Fibroblast of upper back skin (primary cell): ENCODE measurements around the gene RHCG.

ENCODE experiments used
- DNase-seq: peaks from one replicate; pipeline ENCODE4 v3.0.0-alpha.2; 2013

Gene RHCG

GRCh38 chr15:89442671-89443307 is 53.6 kb downstream of the RHCG start:
- DNase-seq = peak; percentile 17

- DNase-seq = no peak
These were observed 54.2 kb downstream of the RHCG start for GRCh38 chr15:89442155-89442554.

- no peak for DNase-seq
These were observed 55.0 kb downstream of the RHCG start for GRCh38 chr15:89441295-89441812.

- DNase-seq = no peak
These were observed 56.6 kb downstream of the RHCG start for GRCh38 chr15:89439764-89440163.

GRCh38 chr15:89436560-89437311 is 59.6 kb downstream of the RHCG start:
- no peak for DNase-seq

- no peak for DNase-seq
These were observed 61.0 kb downstream of the RHCG start for GRCh38 chr15:89435362-89435761.

GRCh38 chr15:89433686-89434085 is 62.7 kb downstream of the RHCG start:
- no peak for DNase-seq

- DNase-seq = peak; percentile 53
These were observed 65.6 kb downstream of the RHCG start for GRCh38 chr15:89430530-89431341.

- no peak for DNase-seq
These were observed 66.4 kb downstream of the RHCG start for GRCh38 chr15:89429986-89430385.

- no peak for DNase-seq
These were observed 67.4 kb downstream of the RHCG start for GRCh38 chr15:89429023-89429422.

GRCh38 chr15:89428246-89428645 is 68.1 kb downstream of the RHCG start:
- no peak for DNase-seq

GRCh38 chr15:89426500-89426899 is 69.9 kb downstream of the RHCG start:
- no peak for DNase-seq

GRCh38 chr15:89423981-89424380 is 72.4 kb downstream of the RHCG start:
- no peak for DNase-seq
